ENCODE data around the gene TLK1. TPM values are rescaled to one million over a fixed set of nuclear protein-coding genes. Genes with fewer than 3 reads are reported as not detected.

Gene TLK1
- total and polyA plus RNA-seq, 2 donors (not counting 3 experiments of a cell fraction or from before 2014, with no cell fraction given) = 5.8 to 62.7 TPM

DNA sequence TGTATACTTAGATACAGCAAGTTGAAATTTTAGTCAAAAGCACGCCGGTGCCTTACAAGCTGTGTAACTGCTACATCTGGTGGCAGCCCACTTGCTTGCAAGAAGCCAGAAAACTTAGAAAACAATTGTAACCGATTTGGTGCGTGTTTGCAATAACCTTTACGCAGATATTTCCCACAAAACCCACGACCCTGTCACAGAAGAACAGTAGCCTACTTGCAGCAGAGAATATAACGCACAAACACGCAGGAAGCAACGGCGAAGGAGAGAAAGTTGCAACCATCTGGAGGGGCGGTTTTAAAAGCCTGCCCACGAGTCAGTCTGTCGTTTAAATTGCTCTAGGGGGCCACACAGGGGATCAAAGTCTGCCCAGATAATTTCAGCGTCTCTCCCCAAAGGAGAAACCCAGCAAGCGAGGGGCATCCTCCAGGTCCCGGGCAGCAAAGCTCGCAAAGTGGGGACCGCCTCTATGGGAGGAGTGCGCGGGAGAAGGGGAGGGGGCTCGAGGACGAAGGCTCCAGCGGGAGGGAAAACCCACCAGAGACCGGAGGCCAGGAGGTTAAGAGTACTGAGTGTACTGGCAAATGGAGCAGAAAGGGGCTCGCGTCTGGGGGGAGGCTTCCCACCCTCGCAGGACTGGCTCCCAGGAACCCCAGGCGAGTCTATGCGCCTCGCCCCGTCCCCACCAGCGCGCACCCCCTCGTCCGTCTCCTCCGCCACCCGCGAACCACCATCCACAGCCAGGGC, 1.1 kb downstream of the TLK1 start:
- Histone ChIP-seq H3K9me1 (replicated peaks; ENCODE audit: control insufficient read depth, extremely low read depth, insufficient read depth, low read length) (peaks cover 2% of the 10 kb centered on the region), H3K4me1 (ENCODE audit: control insufficient read depth, extremely low read depth, insufficient read depth, low read length) (peaks cover 18% of the 10 kb centered on the region), H3K27me3 (ENCODE audit: control insufficient read depth in 2 of 2, insufficient read depth in 2 of 2, low read length in 2 of 2) (no peaks in the 10 kb centered on the region), H3K9me3 (replicated peaks; ENCODE audit: control insufficient read depth, insufficient read depth, low read length) (no peaks in the 10 kb centered on the region), H4K20me1 (replicated peaks; ENCODE audit: control insufficient read depth, extremely low read depth, insufficient read depth, low read length) (peaks cover 22% of the 10 kb centered on the region), H3K36me3 (ENCODE audit: control insufficient read depth in 2 of 2, extremely low read depth in 1 of 2, insufficient read depth in 2 of 2, low read length in 2 of 2) (no peaks in the 10 kb centered on the region), H3K79me2 (ENCODE audit: control insufficient read depth, insufficient read depth, low read length) (peaks cover 58% of the 10 kb centered on the region), H3K27ac (ENCODE audit: insufficient read depth, low read depth, low read length) (peak overlapping the region; percentile 53), H2AFZ (ENCODE audit: low read depth, low read length) (peak overlapping the region; percentile 73), H3K9ac (replicated peaks; ENCODE audit: extremely low read depth, insufficient read depth, low read length) (peak overlapping the region; percentile 93), H3K4me2 (ENCODE audit: insufficient read depth, low read length) (peak overlapping the region; percentile 99), H3K4me3 (replicated peaks in 1 of 3; ENCODE audit: insufficient read depth in 1 of 3, low read depth in 1 of 3, low read length in 3 of 3) (peak overlapping the region; percentile 85 to 97 (median 93))
- BruUV-seq (replicated peaks) = no TSS peak
- dilution Hi-C loops (cut with MboI; ENCODE audit: extremely low pct_ligation_motif_present, low sequenced_read_pairs) = no loop called here
- intact Hi-C loops (cut with micrococcal nuclease) = loop anchor here (1.0 to 2.0 kb wide), 8 partner anchors 13 to 363 kb away; partner anchors contain the start of genes CYBRD1 and DCAF17
- DNase-seq (ENCODE audit: low read depth, low spot score) = peak; percentile 83
- no peak for TF ChIP-seq GATA2 (IDR thresholded peaks at IDR 0.05; ENCODE audit: insufficient read depth, insufficient read length, low read depth, low read length)
- TF ChIP-seq, protein P1, sequence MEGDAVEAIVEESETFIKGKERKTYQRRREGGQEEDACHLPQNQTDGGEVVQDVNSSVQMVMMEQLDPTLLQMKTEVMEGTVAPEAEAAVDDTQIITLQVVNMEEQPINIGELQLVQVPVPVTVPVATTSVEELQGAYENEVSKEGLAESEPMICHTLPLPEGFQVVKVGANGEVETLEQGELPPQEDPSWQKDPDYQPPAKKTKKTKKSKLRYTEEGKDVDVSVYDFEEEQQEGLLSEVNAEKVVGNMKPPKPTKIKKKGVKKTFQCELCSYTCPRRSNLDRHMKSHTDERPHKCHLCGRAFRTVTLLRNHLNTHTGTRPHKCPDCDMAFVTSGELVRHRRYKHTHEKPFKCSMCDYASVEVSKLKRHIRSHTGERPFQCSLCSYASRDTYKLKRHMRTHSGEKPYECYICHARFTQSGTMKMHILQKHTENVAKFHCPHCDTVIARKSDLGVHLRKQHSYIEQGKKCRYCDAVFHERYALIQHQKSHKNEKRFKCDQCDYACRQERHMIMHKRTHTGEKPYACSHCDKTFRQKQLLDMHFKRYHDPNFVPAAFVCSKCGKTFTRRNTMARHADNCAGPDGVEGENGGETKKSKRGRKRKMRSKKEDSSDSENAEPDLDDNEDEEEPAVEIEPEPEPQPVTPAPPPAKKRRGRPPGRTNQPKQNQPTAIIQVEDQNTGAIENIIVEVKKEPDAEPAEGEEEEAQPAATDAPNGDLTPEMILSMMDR (IDR thresholded peaks at IDR 0.05; ENCODE audit: extremely low read depth in 1 of 2, insufficient read depth in 1 of 2, low read depth in 1 of 2, low read length in 2 of 2) = peak; percentile 37 to 68
- FAIRE-seq = peak; percentile 63
- ChIA-PET POLR2A (interaction anchor here (0.7 kb wide), 1 partner anchor 526 kb away, joined by 3 read pairs; no protein-coding TSS in a partner anchor), CTCF (interaction anchor here (0.6 to 5.7 kb wide), 21 partner anchors 9 to 274 kb away, joined by 3 to 81 read pairs (median 4); partner anchors contain the start of genes DCAF17, GORASP2 and METTL8)

All from endothelial cell of umbilical vein (primary cell).